Measurements from ENCODE around the gene STOX2.

- TF ChIP-seq CTCF (IDR thresholded peaks at IDR 0.05) (no peak), POLR2A (IDR thresholded peaks at IDR 0.05) (no peak)
Observed at GRCh38 chr4:183912585-183912984, 7.5 kb downstream of the STOX2 start.

Measured in esophagus squamous epithelium (tissue), 4 donors.